Globus pallidus (tissue), 1 donor: ENCODE measurements around the gene SLC38A4.
"Not testable (repeated sequence)": the region's sequence is repeated elsewhere in the genome, so short reads cannot be mapped to it uniquely, and the experiment has no call there.

Experiments
- DNase-seq: peaks from one replicate; pipeline ENCODE4 v3.0.0-alpha.2; 2015; ENCODE audit warnings: low spot score

SLC38A4 gene

DNA sequence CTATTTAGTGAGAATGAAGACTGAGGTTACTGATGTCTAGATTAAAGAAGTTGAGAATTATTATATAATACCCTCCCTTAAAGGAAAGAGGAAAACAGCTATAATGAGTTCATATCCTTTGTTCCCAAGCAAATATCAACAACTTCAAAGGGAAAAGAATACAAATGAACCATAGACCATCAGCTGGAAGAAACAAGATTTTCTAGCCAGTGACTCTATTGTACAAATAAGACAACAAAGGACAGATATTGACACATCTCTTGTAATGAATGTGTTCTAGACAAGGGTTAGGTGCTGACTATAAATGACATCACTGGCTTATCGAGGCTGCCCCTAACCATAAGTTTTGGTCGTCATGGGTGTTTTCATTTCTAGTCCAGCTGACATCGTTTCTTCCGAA lies 48.2 kb downstream of the SLC38A4 start:
- DNase-seq, result no peak

DNA sequence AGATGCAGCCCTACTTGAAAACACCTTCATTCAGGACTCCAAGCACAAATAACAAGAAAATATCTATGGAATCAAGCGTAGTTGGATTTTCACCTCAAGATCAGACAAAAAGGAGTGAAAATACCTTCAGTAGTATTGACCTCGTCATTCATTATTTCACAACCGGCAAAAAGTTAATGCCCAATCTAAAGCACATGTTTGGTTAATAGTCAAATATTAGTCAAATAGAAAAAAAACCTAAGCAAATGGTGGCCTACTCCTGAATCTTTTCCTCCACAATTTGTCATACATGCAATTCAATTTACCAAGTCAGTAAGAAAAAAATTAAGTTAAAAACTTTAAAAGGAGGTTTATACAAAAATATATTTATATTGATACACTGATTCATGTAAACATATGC lies 50.0 kb downstream of the SLC38A4 start:
- no peak for DNase-seq

DNA sequence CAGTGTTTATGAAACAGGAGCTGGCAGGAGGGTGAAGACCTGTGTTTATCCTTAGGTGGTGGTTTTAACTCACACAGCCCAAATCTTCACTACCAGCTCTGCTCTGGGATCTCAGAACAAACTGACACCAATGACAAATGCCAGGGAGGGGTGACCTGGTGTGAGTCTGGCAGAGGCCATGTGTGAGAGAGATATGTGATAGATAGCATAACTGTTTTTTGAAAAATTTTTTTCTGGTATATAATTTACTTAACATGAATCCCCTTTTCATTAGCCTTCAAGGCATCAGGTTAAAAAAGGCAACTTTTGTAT lies 51.5 kb downstream of the SLC38A4 start:
- DNase-seq, result no peak

DNA sequence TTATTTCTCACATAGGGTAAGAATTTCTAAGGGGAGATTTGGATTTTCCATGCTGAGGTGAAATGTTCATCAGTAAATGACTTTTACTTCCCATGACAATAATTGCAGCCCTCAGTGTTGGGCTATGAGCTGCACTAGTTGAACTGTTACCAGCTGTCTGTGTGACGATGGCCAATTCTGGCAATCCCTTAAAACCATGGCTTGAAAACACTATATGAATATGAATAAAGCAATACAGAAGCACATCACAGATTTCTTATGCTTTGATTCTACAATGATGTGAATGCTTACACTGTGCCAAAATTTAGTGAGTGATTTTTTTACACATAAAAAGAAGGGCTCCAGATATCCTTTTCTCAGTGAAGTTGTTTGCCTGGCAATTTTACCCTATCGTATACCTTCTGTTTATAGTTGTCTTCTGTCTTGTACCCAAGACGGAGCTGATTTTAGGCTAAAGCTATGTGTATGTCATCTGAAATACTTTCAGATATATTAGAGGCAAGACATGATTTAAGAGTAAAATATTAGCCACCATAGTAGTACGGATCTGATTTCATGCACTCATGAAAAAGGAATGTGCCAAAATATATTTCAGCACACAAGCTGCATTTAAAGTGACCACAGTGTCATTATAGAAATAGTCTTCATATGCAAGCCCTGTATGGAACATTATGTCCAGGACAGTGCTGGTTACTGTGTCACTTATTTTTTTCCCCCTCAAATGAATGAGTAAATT lies 52.0 kb downstream of the SLC38A4 start:
- no peak for DNase-seq

DNA sequence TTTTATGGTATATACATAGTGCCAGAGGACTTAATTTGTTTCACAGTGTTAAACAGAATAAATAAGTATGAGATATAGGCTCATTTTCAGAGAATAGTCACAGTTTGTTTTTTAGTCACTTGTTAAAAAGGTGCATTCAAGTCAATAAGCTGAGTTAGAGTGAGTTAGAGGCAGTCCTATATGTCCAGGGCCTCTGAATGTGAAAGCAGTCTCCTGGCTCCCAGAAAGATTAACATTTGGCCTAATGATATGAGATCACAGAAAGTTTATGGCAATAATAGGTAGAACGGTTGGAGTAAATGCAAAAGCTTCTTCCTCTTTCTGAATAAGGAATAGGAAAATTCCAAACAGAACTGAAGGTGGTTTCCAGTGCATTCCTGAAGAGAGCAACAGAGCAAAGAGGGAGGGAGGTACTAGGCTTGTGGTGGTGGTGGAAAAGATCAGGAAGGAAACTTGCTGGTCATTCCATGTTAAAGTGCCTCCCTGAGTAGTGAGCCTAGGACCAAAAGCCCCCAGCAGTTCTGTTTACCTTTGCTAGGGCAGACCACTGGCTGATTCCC lies 54.4 kb downstream of the SLC38A4 start:
- DNase-seq, result no peak

DNA sequence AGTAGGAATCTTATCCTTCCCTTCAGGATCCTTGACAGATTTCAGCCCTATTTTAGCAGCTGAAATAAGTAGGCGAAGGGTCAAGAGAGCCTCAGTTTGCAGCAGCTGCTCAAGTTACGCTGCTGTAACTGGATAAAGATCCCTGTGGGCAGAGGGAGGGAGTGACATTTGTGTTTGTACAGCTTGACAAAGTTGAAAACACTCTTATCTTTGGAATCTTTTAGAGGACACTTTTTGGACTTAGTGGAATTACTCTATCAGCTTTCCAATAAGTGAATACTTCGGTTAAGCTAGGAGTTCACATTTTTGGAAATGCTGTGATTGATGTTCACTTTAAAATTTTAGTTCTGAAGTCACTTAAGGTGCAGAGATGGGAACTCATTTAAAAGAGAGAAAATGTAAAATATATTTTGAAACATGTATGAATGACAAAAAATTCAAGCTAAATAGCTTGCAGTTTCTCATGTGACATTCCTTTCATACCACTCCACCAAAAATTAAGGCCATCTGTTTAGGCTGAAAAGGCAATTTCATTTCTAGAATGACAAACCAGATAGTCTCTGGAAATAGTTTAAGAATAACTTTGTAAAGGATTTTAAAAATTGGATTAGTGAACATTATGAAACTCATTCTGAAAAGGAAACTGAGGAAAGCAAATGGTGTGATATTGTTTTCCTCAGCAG lies 55.2 kb downstream of the SLC38A4 start:
- DNase-seq, result peak; percentile 4

DNA sequence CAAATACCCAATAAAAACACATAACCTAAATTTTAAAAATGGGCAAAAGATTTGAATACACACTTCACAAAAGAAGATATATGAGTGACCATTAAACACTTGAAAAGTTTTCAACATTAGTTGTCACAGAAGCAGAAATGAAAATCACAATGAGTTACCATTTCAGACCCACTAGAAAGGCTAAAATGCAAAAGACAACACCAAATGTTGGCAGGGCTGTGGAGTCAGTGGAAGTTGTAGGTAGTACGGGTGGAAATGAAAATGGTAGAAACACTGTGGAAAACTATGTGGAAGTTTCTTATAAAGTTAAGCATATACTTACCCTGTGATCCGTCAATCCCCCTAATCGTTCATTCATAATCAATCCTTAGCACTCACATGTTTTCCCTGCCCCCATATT lies 61.8 kb downstream of the SLC38A4 start:
- DNase-seq, result no peak

DNA sequence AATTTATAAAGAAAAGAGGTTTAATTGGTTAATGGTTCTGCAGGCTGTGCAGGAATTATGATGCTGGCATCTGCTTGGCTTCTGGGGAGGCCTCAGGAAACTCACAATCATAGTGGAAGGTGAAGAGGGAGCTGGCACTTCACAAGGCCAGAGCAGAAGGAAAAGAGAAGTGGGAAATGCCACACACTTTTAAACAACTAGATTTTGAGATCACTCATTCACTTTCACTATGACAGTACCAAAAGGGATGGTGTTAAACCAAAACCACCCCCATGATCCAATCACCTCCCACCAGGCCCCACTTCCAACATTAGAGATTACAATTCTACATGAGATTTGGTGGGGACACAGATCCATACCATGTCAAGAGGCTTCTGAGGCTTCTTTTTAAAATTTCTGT lies 62.6 kb downstream of the SLC38A4 start:
- no peak for DNase-seq

DNA sequence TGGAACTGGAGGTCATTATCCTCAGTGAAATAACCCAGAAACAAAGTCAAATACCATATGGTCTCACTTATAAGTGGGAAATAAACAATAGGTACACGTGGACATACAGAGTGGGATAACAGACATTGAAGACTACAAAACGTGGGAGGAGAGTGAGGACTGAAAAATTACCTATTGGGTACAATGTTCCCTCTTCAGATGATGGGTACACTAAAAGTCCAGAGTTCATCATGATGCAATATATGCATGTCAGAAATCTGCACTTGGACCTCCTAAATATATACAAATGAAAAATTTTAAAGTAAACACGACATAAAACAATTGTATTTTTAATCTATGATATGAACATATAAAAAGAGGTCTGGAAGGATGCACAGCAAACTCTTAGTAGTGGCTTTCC lies 71.2 kb downstream of the SLC38A4 start:
- no peak for DNase-seq

DNA sequence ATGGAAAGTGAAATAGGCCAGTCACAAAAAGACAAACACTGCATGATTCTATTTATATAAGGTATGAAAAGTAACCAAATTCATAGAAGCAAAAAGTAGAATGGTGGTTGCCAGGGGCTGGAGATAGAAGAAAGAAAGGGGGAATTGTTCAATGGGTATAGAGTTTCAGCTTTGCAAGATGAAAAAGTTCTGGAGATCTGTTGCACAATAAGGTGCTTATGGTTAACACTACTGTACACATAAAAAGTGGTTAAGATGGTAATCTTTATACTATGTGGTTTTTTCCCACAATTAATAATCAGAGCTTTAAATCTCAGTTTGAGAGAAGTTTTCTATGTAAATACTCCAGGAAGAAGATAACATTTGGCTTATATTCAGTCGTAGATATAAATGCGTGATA lies 73.4 kb downstream of the SLC38A4 start:
- DNase-seq, result no peak

DNA sequence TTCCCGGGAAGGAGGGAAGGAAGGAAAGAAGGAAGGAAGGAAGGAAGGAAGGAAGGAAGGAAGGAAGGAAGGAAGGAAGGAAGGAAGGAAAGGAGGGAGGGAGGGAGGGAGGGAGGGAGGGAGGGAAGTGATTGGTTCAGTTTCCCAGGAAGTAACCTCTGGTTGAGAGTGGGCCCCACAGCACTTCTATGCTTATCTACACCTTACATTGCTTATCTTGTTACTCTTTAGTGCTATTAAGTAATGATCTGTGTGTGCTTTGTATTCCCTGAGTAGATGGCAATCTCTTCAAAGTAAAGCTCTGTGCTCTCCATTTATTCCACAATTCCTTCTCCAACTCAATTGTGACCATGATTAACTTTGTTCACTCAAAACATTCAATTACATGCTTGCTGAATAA lies 74.6 kb downstream of the SLC38A4 start:
- DNase-seq, result no peak

DNA sequence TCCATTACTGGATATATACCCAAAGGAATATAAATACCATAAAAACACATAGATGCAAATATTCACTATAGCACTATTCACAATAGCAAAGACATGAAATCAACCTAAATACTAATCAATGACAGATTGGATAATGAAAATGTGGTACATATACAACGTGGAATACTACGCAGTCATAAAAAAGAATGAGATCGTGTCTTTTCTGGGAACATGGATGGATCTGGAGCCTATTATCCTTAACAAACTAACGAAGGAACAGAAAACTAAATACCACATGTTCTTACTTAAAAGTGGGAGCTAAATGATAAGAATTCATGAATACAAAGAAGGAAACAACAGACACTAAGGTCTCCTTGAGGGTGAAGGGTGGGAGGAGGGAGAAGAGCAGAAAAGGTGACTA lies 76.5 kb downstream of the SLC38A4 start:
- no peak for DNase-seq

DNA sequence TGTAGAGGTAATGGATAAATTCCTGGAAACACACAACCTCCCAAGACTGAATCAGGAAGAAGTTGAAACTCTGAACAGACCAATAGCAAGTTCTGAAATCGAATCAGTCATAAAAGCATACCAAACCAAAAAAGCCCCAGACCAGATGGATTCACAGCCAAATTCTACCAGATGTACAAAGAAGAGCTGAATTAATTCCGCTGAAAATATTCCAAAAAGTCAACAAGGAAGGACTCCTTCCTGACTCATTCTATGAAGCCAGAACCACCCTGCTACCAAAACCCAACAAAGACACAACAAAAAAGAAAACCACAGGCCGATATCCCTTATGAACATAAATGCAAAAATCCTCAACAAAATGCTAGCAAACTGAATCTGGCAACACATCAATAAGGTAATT lies 81.5 kb downstream of the SLC38A4 start:
- no peak for DNase-seq

DNA sequence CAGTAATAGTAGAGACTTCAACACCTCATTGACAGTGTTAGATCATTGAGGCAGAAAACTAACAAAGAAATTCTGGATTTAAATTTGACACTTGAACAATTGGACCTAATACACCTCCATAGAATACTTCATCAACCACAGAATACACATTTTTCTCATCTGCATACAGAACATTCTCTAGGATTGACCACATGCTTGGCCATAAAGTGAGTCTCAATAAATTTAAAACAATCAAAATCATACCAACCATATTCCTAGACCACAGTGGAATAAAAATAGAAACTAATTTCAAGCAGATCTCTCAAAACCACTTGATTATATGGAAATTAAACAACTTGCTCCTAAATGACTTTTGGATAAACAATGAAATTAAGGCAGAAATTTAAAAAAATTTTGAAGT lies 82.3 kb downstream of the SLC38A4 start:
- no peak for DNase-seq

DNA sequence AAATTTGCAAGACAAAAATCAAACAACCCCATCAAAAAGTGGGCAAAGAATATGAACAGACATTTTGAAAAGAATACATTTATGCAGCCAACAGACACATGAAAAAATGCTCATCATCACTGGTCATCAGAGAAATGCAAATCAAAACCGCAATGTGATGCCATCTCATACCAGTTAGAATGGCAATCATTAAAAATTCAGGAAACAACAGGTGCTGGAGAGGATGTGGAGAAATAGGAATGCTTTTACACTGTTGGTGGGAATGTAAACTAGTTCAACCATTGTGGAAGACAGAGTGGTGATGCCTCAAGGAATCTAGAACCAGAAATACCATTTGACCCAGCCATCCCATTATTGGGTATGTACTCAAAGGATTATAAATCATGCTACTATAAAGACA lies 83.5 kb downstream of the SLC38A4 start:
- DNase-seq, result not testable (repeated sequence)

DNA sequence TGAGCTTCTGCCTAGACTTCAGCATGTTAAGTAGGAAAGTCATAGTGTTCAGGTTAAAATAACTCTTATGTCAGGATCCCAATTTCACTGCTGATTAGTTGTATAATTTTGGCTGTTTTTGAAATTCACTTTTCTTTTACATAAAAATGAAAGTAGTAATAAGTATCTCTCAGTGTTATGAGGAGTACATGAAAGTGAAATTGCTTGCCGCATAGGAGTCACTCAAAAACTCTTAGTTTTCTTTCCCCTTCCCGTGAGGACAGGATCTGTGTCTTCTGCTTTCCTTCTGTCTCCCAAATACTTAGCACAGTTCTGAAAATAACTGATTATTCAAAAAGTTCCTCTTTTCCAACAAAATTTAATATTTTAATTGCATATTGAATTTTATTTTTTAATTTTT lies 100.5 kb downstream of the SLC38A4 start:
- DNase-seq, result no peak

DNA sequence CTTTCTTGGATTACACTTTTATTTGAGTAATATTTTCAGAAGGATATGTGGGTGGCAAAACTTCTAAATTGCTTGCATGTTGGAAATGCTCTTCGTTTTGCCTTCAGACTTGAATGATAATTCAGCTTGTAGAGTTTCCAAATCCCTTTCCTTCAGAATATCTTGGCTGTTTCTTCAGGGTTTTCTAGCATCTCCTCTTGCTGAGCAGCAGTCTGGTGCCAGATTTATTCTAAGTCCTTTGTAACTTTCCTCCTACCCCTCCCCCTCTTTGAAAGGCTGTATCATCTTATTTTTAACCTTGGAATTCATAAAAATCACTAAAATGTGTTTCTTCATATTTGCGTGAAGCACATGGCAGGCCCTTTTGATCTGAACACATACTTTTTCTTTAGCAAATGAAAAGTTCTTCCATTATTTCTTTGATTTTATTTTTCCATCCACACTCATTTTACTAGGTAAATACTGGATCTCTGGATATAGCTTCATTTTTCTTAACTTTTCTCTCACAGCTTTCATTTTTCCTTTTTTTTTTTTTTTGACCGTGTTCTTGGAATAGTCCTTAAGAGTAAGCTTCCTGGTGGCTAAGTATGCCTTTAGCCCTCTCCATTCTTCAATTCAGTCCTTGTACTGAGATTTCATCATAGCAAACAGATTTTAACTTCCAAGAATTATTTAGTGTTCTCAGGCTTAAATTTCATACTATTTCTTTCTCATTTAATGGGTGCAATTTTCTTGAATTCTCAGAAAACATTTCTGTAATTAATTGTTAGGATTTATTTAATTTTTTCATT lies 102.0 kb downstream of the SLC38A4 start:
- no peak for DNase-seq

DNA sequence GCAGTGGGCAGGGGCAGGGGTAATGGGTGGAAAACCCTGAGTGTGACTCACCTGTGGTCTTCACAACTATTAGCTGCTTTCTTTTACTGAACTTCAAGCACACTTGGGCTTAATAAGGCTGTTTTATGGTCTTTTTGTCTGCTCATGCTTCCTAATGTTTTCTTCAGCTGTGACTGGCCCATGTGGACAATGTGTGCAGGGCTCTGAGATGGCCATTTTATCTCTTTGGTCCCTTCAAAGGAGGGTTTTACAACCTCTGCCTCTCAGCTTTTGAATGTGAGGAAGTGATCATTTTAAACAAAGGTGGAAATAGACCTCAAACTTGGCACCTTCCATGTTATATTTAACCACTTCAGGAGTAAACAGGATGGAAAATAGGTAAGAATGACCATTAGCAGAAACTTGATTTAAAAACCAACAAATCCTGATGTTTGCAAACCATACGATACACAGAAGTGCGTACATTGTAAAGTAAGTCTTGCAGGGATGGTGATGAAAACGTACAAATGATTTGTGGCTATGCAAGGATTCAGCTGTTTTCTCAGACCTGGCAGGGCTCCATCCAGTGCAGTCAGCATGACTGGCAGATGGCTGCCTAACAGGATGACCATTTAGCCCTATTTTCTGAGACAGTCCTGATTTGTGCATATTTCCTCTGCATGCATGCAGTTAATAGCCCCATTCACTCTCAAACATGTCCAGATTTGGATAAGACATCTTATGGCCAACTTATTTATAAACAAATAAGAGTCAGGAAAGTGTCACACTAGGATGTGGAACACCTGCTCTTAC lies 103.2 kb downstream of the SLC38A4 start:
- DNase-seq, result peak; percentile 1

DNA sequence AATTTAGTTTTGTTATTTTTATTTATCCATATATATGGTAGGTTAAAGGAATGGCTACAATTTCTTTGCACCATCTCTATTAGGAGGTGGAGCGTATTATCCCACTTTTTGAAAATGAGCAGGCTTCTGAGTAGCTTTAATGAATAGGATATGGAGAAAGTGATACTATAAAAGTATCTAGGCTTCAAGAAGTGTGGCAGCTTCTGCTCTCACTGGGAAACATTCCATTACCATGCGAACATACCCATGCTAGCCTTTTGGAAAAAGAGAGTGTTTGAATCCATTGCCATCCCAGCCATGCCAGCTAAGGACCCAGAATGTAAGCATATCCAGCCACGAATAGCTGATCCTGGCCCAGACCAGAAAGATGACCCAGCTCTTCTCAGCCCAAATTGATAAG lies 107.3 kb downstream of the SLC38A4 start:
- DNase-seq, result no peak

DNA sequence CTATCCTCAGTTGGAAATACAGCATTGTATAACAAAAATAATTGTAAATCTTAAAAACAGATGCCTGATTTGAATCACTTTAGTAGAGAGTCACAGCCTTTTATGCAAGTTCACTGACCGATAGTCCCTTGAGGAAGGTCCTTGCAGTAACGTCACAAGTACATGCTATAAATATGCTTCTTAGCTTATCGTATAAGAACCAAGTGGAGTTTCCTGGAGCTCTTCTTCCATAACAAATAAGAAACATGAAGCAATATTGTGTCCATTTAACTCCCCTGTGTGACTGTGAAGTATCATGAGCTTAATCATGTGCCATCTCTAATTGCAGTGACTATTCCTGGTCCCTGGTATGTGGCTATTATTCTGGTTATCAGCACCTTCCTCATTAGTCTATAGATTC lies 107.9 kb downstream of the SLC38A4 start:
- DNase-seq, result no peak

DNA sequence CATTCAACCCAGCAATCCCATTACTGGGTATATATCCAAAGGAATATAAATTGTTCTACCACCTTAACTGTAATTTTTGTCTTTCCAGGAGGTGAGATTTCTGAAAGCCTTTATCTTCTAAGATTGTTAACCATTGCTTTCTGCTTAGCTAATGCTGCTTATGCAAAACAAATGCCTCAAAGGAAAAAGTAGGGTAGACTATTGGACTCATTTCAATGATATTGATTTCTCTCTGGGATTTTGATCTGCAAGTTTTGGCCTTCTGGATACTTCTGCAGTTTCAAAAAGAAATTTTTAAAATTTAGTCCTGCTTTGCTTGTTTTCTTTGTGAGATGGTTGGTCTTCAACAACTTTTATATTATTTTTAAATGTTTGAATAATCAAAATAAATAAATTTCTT lies 108.6 kb downstream of the SLC38A4 start:
- no peak for DNase-seq
